HS-27A (cell line): Measurements from ENCODE around the gene TEDC2.
"Not testable (repeated sequence)": the region's sequence is repeated elsewhere in the genome, so short reads cannot be mapped to it uniquely, and the experiment has no call there.

ENCODE experiments used
- DNase-seq: peaks from one replicate; pipeline ENCODE4 v3.0.0-alpha.2; 2012; ENCODE audit warnings: low read depth, missing footprints

The TEDC2 gene

DNA sequence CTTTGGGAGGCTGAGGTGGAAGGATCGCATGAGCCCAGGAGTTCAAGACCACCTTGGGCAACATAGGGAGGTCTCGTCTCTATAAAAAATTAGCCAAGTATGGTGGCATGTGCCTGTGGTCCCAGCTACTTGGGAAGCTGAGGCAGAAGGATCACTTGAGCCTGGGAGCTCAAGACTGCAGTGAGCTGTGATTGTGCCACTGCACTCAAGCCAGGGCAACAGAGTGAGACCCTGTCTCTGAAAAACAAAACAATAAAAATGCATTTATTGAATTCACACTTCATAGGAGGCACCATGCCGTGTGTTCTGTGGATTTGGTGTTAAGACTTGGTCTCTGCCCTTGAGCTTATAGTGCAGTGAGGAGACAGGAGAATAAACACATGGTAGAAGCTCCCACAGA is 17.4 kb downstream of the TEDC2 start:
- DNase-seq: no peak

DNA sequence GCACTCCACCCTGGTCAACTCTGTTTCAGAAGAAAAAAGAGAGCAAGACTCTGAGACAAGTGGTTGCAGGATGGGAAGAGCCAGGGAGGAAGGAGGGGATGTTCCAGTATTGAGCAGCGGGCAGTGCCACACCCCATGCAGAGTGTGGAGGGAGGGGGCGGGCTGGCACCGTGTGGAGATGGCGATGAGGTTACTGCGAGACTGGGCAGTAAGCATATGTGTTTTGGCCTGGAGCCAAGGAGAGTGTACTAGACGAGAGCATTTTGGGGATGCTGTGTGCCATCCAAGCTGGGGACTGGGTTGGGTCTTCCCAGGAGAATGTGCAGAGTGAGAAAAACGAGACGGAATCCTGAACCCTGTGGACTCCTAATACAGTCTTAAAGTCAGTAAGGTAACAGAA is 18.4 kb downstream of the TEDC2 start:
- no peak for DNase-seq

DNA sequence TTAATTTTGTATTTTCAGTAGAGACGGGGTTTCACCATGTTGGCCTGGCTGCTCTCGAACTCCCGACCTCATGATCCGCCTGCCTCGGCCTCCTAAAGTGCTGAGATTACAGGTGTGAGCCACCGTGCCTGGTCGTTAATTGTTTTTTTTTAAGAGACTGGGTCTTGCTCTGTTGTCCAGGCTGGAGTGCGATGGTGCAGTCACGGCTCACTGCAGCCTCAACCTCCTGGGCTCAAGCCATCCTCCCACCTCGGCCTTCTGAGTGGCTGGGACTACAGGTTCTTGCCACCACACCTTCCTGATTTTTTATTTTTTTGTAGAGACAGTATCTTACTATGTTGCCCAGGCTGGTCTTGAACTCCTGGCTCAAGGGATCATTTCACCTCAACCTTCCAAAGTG is 20.1 kb downstream of the TEDC2 start:
- not testable (repeated sequence) for DNase-seq

DNA sequence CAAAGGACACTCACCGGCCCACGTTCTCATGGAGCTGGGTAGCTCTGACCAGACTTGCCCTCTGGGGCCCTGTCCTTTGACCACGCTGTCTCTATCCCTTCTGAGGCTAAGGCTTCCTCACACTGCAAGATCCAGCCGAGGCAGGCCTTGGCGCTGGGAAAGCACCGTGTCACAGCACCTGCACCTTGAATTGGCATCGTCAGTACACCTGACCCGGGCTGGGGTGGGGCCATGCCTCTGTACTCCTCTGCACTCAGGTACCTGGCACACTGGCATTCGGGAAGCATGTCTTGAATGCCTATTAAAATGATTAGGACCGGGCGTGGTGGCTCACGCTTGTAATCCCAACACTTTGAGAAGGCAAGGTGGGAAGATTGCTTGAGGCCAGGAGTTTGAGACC is 21.0 kb downstream of the TEDC2 start:
- no peak for DNase-seq

DNA sequence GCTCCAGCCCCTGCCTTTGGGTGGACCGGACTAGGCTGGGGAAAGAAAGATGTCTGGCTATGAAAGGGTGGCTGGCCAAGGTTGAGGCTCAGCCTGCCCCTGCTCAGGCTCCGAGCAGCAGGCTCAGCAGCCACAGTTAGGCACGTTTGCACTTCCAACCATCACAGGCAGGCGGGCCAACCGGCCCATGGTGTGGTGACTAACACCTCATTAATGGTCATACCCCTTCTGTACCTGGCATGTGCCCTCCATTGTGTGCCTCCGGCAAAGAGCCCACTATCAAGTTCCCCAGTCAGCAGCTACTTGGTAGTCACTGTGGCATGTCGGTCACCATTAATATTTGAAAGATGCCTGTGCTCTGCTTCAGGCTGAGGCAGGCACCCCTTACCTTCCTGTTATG is 21.8 kb downstream of the TEDC2 start:
- no peak for DNase-seq

DNA sequence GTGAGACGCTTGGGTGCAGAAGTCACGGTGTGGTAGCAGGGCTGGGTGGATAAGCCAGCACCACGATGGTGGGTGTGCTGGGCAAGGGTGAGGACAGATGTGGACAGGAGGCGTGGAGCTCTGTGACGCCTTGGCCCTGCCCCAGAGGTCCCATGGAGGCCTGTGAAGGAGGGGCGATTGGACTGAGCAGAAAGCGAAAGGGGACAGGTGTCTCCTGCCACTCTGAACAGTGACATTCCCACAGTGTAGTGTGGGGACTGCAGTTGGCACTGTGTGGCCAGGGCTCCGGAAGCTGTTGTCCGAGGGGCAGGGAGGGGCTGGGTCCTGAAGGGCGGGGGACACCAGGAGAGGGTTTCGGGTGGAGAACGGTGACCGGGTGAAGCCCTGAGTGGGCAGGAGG is 22.3 kb downstream of the TEDC2 start:
- no peak for DNase-seq

DNA sequence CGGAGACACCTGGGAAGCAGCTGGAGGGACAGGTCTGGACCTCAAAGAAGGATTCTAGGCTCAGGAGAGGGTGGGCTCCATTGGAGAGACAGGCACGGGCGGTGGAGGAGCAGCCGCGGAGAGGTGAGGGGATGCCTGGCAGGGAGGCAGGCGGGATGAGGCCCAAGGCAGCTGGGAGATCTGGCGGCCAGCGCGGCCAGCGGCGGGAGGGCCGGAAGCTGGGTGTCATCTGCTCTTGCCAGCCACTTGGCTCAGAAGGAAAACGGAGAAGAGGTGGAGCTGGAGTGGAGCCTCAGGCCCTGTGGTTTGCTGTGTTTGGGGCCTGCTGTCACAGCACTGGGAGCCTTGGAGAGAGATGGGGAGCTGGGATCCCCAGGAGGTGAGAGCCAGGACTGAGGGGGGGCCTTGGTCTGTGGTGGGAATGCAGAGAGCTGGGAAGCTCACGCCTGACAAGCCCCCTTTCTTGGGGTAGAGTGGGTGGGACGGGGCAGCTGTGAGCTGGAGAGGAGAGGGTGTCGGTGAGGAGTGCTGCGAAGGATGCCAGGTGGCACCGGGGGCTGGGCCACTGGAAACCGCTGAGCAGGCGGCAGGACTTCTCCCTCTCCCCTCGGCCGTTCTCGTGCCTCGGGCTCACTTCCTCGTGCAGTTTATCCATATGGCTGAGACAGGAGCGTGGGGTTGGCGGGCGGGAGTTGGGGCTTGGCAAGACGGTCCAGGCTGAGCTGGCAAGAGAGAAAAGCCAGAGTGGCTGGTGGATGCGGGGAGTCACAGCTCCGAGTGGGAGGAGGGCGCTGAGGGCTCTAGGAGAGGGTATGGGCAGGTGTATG is 23.0 kb downstream of the TEDC2 start:
- no peak for DNase-seq

DNA sequence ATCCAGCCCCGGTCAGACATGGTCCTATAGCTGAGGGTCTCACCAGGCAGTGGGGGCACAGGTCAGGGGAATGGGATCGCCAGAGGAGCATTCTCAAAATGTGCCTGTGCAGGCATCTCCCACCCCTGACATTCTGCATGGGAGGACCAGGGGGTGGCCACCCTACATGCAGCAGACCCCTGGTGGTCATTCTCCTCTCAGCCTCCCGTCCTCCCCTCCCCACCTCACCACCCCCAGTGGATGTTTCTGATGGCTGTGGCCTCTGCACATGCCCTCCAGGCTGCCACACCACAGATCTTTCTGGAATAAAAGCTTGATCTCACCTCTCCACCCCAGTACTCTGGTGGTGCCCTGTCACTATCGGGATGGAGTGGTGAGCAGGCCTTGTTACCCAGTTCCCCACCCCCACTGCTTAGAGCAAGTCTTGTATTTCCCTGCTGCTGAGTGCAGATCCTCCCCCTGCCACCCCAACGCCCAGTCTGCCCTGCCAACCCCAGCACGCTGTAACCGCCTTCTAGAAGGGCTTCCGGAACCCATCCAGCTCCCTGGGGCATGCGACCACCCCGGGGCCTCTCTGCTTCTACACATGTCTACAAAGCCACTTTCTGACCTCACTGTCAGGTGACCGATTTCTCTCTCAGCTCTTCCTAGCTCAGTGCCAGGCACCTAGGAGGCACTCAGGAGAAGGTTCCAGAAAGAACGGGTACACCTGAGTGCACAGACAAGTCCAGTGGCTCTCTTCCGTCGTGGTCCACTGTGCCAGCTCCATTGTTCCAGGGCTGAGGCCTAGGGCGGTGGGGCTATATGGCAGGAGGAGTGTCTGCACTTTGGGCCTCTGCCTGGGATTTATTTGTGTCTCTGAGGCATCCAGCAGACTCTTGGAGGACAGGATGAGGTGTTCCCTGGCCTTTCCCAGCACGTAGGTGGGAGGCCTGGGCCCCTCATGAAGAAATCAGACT is 24.3 kb downstream of the TEDC2 start:
- no peak for DNase-seq

DNA sequence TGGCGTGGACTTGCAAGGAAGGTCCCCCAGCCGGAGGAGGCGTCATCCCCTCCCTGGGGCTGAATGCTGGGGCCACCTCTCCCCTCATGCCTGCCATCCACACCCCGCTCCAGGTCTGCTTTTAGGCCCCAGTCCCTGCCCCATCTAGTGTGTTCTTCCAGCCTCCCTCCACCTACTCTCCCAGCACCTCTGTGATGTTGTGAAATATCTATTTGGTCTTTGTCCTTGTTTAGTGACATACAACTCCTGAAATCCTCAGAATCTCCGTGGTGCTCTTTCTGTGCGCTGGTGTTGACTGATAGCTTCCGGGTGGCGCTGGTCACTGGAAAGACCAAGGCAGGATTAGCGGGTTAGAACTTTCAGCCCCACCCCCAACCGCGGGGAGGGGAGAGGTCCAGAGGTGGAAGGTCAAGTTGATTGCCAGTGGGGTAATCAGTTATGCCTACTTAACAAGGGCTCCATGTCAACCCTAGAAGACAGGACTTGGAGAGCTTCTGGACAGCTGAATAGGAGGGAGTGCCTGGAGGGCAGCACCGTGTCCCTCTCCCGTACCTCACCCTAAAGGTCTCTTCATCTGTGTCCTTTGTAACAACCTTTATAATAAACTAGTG is 25.1 kb downstream of the TEDC2 start:
- no peak for DNase-seq

DNA sequence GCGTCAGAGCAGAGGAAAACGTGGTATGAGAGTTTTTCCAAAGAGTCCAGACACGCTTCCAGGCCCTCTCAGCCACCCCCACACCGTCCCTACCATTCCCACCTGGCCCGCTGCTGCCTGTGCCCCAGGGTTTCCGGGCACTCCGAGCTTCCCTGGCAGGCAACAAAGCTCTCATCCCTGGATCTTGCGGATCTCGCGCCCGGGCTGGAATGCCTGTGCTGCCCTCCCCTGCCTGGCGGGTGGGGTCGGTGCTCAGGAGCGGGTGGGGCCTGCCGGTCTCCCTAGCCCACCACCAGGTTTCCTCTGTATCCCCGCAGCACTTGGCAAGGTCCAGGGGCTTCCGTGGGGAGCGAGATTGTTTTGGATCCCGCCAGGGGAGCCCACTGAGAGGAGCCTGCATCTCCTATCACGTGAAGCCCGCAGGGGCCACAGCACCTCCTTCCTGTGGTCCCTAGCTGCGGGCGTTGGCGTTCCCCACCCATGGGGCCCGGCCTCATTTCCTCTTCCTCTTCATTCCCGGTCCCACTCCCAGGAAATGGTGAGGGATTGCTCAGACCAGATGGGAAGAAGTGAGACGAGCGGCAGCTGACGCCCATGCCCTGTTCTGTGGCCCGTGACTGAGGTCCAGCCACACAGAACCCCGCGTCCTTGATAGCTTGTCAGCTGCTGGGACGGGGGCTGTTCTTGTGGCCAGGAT is 26.1 kb downstream of the TEDC2 start:
- no peak for DNase-seq

DNA sequence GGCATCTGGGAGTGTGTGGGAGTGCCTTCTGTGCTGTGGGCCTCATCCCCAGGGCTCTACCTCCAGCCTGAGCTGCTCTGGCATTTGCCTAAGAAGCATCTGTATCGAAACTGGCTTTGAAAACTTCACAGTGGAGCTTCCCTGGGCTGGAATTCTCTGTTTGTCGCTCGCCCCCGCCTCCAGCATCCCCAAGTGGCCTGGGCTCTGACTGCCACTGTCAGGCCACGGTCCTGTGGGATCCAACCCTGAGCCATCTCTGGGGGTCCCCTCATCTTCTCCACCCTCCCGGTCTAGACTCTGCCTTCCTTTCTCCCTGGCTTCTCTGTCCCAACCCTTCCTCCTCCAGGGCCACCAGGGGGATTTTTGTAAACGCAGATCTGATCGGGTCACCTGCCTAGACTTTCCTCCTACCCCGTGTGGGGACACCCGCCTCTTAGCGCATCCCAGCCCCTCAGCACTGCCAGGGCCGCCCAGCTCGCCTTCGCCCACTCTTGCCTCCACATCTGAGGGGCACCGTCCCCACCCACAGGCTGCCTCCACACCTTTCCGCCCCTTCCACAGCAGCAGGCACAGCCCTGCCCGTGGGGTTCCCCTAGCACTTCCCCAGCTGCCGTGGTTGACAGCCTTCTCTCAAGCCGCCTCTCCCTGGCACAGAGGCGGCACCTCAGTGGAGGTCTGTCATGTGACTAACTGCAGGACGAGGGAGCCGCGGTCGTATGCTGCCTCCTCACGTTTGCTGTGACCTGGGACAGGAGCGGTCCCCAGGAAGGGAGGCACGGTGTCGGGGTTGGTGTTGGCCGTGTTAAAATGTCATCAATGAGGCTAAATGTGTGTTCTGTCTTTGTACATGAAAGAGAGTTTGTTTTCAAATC is 27.0 kb downstream of the TEDC2 start:
- no peak for DNase-seq

DNA sequence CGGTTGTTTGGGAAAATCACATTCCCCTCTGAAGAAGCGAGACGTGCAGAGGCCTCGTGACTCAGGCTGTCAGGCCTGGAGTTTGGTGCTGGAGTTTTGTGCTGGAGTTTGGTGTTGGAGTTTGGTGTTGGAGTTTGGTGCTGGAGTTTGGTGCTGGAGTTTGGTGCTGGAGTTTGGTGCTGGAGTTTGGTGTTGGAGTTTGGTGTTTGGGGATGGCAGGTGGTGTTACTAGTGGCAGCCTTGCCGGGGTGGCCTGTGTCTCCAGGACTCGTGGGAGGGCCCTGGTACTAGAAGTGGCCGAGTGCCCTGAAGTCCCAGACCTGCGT is 27.6 kb downstream of the TEDC2 start:
- no peak for DNase-seq

DNA sequence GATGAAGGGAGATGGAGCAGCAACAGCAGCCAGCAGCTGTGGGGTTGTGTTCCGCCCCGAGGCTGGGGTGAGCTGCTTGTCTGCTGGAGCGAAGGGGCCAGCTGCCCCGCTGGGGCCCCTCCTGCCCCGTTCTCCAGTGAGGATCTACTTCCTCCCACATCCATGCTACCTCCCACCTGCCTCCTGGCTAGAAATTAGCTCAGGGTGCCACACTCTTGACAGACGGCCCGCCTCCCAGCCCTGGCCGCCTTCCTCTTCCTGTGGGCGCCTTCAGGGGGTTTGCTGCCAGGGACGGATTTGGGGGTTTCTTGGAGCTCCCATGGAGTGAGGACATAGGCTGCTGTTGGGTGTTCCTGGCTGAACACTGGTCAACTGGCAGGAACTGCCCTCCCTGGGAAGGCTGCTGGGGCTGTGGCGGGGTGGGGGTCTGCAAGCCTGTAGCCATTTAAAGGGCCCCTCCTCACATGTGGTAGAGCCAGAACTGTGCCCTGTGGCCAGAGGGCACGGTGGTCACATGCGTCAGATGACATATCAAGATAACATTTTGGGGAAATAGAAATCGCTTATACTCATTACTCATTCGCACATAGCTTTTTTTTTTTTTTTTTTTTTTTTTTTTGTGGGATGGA is 28.1 kb downstream of the TEDC2 start:
- no peak for DNase-seq

DNA sequence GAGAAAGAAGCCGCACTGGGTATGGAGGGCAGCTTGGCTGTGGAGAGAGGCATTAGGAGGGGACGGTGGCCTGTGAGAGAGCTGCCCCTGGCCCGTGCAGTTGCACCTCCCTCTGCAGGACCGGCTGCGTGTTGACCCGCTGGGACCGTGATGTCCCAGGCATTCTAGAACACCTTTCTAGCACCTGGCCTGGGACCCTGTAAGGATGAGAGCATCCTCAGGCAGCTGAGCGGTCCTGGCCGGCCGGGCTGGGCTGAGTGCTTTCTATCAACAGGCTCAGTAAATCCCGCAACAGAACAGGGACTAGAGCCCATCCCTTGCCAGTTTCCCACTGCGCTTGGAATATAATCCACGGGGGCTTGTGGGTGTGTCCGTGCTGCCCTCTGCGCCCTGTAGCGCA is 29.7 kb downstream of the TEDC2 start:
- no peak for DNase-seq

DNA sequence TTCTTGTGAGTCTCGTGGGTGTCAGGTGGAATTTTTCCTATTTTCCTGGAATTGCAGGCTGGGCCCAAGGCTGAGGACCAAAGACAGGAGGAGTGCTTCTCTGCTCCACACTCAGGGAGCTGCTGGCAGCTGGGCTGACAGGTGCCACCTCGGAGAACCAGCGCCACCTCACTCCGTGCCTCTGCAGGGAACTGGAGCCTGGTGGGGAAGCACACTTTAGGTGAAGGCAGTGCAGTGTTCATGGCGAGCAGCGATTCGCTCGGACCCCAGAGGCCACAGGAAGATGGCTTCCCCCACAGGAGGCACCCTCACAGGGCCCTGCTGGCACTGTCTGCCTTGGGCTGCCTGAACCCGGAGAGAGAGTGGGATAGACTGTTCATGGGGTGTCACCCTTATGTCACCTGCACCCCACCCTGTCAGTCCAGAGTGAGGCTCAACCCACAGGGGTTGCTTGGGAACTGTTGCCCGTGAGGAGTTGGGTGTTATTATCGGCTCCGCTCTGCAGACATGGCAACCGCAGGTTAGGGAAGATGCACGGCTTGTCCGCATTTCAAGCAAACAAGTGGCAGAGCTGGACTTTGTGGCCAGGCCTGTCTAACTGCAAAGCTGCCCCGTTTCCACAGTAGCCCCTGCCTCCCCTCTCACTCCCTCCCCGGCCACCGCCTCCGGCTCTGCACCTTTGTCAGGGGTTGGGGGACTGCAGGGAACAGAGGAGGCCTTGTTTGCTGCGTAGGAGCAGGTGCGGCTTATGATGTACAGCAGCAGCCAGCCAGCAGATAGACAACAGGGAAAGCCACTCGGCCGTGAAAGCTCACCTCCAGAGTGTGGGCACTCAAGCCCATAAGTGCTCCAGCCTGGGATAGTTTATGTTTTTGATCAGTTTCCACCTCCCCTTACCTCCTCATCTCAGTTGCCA is 30.5 kb downstream of the TEDC2 start:
- DNase-seq: no peak

DNA sequence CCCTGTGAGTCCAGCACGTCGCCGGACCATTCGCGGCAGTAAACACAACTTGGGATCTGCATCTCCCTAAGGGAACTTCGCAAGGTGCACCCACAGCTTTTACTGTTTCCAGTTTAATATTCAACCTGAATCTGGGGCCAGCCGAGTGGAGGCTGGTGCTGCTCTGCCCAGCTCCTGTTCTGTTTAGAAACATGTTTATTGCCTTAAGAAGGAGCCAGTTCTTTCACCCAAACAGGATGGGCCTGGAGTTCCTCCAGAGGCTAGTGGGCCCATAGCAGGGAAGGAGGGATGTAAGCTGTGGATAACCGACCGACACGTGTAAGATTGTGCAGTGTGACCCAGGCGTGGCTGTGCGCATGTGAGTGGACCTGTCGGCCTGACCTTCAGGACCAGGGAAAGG is 32.4 kb downstream of the TEDC2 start:
- DNase-seq: no peak

DNA sequence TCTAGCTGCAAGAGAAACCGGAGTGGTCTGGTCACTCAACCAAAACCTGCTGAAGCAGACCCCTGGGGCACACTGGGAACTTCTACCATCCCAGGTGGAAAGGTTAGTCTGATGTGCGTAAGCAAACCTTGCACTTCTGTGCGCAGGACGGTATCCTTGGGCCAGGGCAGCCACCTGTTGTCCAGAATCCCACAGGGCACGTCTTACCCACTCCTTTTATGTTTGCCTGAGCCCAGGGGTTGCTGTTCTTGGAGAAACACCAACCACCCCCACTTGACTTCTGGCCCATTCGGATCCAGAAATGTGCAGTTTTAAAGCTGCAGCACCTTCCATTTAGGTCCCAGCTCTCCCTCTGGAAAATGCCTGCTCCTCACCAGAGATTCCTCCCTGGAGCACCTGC is 33.7 kb downstream of the TEDC2 start:
- no peak for DNase-seq

DNA sequence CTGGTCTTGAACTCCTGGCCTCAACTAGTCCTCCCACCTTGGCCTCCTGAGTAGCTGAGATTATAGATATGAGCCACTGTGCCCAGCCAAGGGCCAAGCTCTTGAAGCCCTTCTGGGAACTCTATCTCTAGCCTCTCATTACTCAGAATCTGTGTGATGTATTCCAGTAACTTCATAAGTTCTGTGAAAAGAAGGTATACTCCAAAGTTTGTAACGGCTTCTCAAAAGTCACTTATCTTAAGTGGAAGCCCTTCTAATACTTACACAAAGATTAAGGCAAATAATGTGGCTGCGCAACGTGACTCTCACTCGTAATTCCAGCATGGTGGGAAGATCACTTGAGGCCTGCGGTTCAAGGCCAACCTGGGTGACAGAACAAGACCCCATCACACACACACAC is 34.7 kb downstream of the TEDC2 start:
- no peak for DNase-seq

DNA sequence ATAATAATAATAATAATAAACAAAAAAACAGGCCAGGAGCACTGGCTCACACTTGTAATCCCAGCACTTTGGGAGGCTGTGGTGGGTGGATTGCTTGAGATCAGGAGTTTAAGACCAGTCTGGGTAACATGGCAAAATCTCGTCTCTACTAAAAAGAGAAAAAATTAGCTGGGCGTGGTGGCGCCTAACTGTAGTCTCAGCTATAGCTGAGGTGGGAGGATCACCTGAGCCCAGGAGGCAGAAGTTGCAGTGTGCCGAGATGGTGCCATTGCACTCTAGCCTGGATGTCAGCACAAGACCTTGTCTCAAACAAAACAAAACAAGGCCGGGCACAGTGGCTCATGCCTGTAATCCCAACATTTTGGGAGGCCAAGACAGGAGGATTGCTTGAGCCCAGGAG is 35.1 kb downstream of the TEDC2 start:
- DNase-seq: no peak
